Psoas muscle (tissue), 8 donors: Measurements from ENCODE around the gene TMEM201. TPM values are rescaled to one million over a fixed set of nuclear protein-coding genes. Genes with fewer than 3 reads are reported as not detected.

Source experiments
- ATAC-seq, 4 donors: fragments of 200-7000 bp; cut with Tn5 transposase; one replicate each; pipeline ENCODE4 v1.9.1; 2020; ENCODE audit warnings: moderate library complexity in 3 of 4, mild to moderate bottlenecking in 2 of 4
- DNase-seq, 2 donors: peaks; one replicate each; pipeline ENCODE4 v3.0.0-alpha.2; 2020
- H3K27ac ChIP-seq: fragments of 200-600 bp; one replicate; pipeline ENCODE4 v1.8.0; 2022
- H3K27me3 ChIP-seq, 3 donors: fragments of 200-600 bp in 1 of 3; one replicate each; pipeline versions ENCODE4 v1.6.1 to v1.8.0; 2013 to 2022; ENCODE audit warnings: low read length in 2 of 3, mild to moderate bottlenecking in 2 of 3, moderate library complexity in 1 of 3; ENCODE audit not compliant: insufficient read depth in 3 of 3
- H3K36me3 ChIP-seq, 2 donors: fragments of 200-600 bp in 1 of 2; one replicate each; pipeline versions ENCODE4 v1.6.1 to v1.8.0; 2013 to 2022; ENCODE audit warnings: low read depth in 1 of 2, mild to moderate bottlenecking in 1 of 2, moderate library complexity in 1 of 2; ENCODE audit not compliant: insufficient read depth in 1 of 2
- H3K4me1 ChIP-seq: fragments of 200-600 bp; one replicate; pipeline ENCODE4 v1.8.0; 2022
- H3K4me3 ChIP-seq: fragments of 200-600 bp; one replicate; pipeline ENCODE4 v1.8.0; 2022; ENCODE audit warnings: mild to moderate bottlenecking
- H3K9me3 ChIP-seq: fragments of 200-600 bp; one replicate; pipeline ENCODE4 v1.8.0; 2022
- WGBS, 3 donors: extraction: QIAGEN DNeasy Blood & Tissue Kit; methylation state at CpG; one replicate each; pipeline versions ENCODE4 v1.1.6 to v1.1.7; 2013; 5-methylcytosine and 5-hydroxymethylcytosine counted together
- intact Hi-C, 2 donors: fragments of 100-400 bp; cut with DNase I; formaldehyde crosslinking; loops; one replicate each; pipeline versions ENCODE4 v1.11.0 to v1.14.2; 2022
- polyA plus RNA-seq, 3 donors: library from polyadenylated mRNA; stranded (reverse); fragments of 200-250 nt; gene quantifications; one replicate each; pipeline ENCODE4 v1.2.3, GENCODE V29; 2013
- total RNA-seq, 4 donors: library from RNA; stranded (reverse); fragmentation: NEBNext Ultra II Directional in 2 of 4; extraction: Animal tissue kit (Norgen Biotek cat#: 25700) in 2 of 4; gene quantifications; one replicate each; pipeline versions ENCODE4 v1.2.1 to v1.2.4, GENCODE V29; 2021 to 2023
- TF ChIP-seq, protein P1 (sequence below): fragments of 200-600 bp; IDR thresholded peaks from one replicate; pipeline ENCODE4 v1.8.0; 2022; ENCODE audit warnings: antibody characterized with exemption
- donor health status: healthy with polysubstance abuse.
- donor health status: DM: no; HTN: no; CAD: no; lungs with moderate emphysema.
- donor health status: Bipolar disorder and iron deficiency.
- donor health status: healthy.
- donor health status: DM: yes; HTN: yes; CAD: no.
- donor health status: DM: no; HTN: no; CAD: no.
- donor health status: DM: no; HTN: no; CAD: no.
- donor health status: DM: yes; HTN: yes; CAD: no.

TMEM201 gene
- total and polyA plus RNA-seq, 7 donors, result 15.7 to 37.3 (median 23.2) TPM

DNA sequence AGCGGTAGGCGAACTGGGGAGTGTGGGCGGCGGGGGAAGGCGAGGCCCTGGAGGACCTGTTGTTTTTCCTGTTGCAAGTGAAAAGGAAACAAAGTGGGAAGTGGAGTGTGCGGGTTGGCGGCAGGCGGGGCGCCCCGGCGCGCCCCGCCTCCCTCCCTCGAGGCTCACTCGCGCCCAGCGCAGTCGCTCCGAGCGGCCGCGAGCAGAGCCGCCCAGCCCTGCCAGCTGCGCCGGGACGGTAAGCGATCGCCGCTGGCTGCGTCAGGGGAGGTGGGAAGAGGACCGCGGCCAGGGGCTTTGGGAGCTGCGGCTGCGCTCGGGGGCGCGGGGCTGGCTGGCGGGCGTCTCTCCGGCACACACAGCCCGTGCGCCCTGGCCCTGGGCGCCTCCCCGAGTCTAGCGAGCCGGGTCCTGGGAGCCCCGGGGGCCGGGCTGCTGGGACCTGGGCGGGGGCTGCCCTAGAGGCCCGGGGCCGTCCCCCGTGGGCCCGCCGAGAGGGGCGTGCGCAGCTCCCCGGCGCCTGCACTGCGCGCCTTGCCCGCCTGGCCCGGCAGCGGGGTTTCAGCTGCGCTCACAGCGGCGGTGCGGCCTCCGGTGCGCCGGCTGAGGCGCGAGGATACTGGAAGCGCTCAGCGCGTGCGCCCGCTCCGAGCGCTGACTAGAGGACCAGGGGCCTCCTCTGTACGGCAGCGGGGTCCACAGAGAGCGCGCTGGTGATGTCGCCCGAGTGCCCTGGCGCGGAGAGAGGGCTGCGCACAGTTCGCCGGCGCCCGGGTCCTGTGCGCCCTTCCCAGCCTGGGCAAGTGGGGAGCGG is 63.1 kb downstream of the TMEM201 start, which contains the start of gene PIK3CD:
PIK3CD (plus strand) TSS at position 167 of the 814 bp plus-strand sequence. CDS start 58,725 bp downstream, outside the sequence.
- WGBS, 3 donors, result 0 to 1% (median 1%) methylated on average over 45 to 94 of the region's 94 CpGs
- no peaks in the 10 kb centered on the region for H3K36me3 ChIP-seq
- intact Hi-C loops, result no loop called here
- ATAC-seq (peak; percentile 49 to 77 (median 60)), DNase-seq (peak; percentile 18 to 60)
- H3K27me3 ChIP-seq, result peaks cover 0 to 40% (median 15%) of the 10 kb centered on the region in 3 donors
- peak within 1 kb of the TSS; percentile 67 for H3K4me3 ChIP-seq
- no peaks in the 10 kb centered on the region for H3K9me3 ChIP-seq
- H3K4me1 ChIP-seq, result peaks cover 5% of the 10 kb centered on the region
- TF ChIP-seq, protein P1, sequence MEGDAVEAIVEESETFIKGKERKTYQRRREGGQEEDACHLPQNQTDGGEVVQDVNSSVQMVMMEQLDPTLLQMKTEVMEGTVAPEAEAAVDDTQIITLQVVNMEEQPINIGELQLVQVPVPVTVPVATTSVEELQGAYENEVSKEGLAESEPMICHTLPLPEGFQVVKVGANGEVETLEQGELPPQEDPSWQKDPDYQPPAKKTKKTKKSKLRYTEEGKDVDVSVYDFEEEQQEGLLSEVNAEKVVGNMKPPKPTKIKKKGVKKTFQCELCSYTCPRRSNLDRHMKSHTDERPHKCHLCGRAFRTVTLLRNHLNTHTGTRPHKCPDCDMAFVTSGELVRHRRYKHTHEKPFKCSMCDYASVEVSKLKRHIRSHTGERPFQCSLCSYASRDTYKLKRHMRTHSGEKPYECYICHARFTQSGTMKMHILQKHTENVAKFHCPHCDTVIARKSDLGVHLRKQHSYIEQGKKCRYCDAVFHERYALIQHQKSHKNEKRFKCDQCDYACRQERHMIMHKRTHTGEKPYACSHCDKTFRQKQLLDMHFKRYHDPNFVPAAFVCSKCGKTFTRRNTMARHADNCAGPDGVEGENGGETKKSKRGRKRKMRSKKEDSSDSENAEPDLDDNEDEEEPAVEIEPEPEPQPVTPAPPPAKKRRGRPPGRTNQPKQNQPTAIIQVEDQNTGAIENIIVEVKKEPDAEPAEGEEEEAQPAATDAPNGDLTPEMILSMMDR, result no peak
- no peak within 1 kb of the TSS for H3K27ac ChIP-seq

DNA sequence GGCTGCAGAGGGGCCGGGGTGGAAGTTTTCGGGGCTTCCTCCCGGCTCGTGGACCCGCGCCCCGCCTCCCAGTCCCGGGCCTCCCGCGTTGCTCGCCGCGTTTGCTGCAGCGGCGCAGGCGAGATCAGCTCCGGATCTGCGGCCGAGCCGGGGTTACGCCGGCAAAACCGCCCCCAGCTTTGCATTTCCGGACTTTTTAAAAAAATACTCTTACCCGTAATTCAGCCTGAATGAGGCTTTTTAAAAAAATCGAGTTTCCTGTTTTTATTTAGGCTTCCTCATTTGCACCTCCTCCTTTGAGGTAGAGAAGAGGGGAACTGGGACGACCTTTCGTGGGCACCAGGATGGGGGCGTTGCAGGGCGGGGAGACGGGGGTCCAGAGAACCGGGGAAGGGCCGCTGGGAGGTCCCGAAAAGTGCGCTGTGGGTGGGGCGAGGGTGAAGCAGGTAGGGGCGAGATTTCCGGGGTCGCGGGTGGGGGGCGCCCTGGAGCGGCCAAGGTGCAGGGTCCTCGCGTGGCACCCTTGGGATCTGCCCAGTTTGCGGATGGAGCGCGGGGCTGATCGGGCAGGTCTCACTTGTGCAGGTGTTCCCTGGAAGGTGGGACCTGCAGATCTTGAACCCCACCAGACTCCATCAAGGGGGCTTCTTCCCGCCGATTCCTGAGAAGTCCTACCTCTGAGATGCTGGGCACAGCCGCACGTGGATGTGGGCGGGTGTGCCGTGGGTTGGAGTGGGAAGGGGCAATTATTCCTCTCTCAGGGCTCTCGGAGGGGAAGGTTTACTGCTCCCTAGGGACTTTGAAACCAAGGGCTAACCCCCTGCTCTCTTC is 63.9 kb downstream of the TMEM201 start:
- intact Hi-C loops, result no loop called here
- DNase-seq (peak; percentile 33 to 62), ATAC-seq (peak in 2 of 4 donors; percentile 12 to 57)
- 8 to 9% (median 8%) methylated on average over 48 to 55 of the region's 55 CpGs for WGBS, 3 donors
- H3K36me3 ChIP-seq, result no peaks in the 10 kb centered on the region
- peaks cover 5% of the 10 kb centered on the region for H3K4me1 ChIP-seq
- TF ChIP-seq, protein P1, result no peak
- peaks cover 0 to 40% (median 15%) of the 10 kb centered on the region in 3 donors for H3K27me3 ChIP-seq
- H3K4me3 ChIP-seq, result peak overlapping the region; percentile 67
- no peaks in the 10 kb centered on the region for H3K9me3 ChIP-seq
- no peak overlapping the region for H3K27ac ChIP-seq

DNA sequence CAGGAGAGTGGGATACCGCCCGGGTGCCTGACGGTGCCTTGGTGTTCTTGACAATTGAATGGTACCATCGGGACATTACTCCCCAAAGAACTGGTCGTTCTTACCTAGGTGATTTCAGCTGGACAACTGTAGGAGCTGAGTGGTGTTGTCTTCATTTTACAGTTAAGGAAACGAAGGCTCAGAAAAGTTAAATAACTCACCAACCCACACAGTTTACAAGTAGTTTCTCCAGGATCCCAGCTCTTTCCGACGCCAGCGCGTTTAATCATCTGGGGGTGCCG is 64.4 kb downstream of the TMEM201 start:
- Histone ChIP-seq H3K9me3 (no peaks in the 10 kb centered on the region), H3K4me1 (peaks cover 5% of the 10 kb centered on the region), H3K27me3 (peaks cover 0 to 40% (median 15%) of the 10 kb centered on the region in 3 donors), H3K36me3 (no peaks in the 10 kb centered on the region), H3K4me3 (peak overlapping the region; percentile 26), H3K27ac (no peak overlapping the region)
- ATAC-seq, result no peak
- TF ChIP-seq, protein P1, result no peak
- whole genome bisulfite sequencing, 3 donors, result 31 to 39% (median 33%) methylated on average over 11 of the region's 11 CpGs
- intact Hi-C loops, result no loop called here
- DNase-seq, result no peak

DNA sequence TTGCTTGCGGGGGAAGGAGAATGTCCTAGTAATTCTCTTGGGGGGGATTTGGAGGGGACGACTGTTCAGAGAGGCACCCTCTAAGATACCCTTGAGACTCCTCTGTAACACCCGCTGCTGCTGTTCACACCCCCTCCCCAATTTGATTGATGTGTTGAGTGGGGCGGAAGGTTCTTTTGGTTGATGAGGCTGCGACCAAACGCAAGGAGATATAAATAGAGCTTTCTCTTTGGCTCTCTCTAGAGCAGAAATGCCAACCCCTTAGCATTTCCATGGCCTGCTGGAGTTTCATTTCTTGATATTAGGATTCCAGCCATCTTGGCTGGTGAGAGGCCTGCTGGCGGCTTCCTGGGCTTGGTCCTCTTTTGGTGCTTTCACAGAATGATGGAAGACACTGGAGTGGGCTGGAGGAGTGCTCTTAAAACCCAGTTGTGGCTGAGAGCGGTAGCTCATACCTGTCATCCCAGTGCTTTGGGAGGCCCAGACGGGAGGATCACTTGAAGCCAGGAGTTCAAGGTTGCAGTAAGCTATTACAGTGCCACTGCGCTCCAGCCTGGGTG is 64.9 kb downstream of the TMEM201 start:
- Histone ChIP-seq H3K27me3 (peaks cover 0 to 42% (median 15%) of the 10 kb centered on the region in 3 donors), H3K36me3 (no peaks in the 10 kb centered on the region), H3K4me1 (peaks cover 5% of the 10 kb centered on the region), H3K4me3 (no peak overlapping the region), H3K27ac (no peak overlapping the region), H3K9me3 (no peaks in the 10 kb centered on the region)
- ATAC-seq (no peak), DNase-seq (no peak)
- intact Hi-C loops, result no loop called here
- TF ChIP-seq, protein P1, result no peak
- 48 to 54% (median 50%) methylated on average over 10 of the region's 10 CpGs for WGBS, 3 donors
